DOHH2 (cell line): Measurements from ENCODE around the gene TICAM2.

Experiments used
- CTCF ChIP-seq: fragments of 200-600 bp; sonication (generic); IDR thresholded peaks from one replicate; pipeline ENCODE4 v1.5.1; 2014; ENCODE audit warnings: antibody characterized with exemption, mild to moderate bottlenecking, low read depth, low read length; ENCODE audit not compliant: poor library complexity, severe bottlenecking
- EZH2phosphoT487 ChIP-seq: fragments of 200-600 bp; sonication (generic); IDR thresholded peaks from 2 replicates; pipeline ENCODE4 v1.6.1; 2017; ENCODE audit warnings: borderline replicate concordance, mild to moderate bottlenecking, antibody characterized with exemption, low read length, moderate library complexity, mixed read lengths

- TF ChIP-seq CTCF (no peak), EZH2phosphoT487 (no peak)
These were observed 24.2 kb upstream of the TICAM2 start for GRCh38 chr5:115626445-115626823.
